A172 (cell line): ENCODE results near the gene ACBD6. TPM values are rescaled to one million over a fixed set of nuclear protein-coding genes. Genes with fewer than 3 reads are reported as not detected.
A peak's percentile ranks its signal among the peaks of the same experiment; 100 is the strongest.
"Not testable (repeated sequence)": the region's sequence is repeated elsewhere in the genome, so short reads cannot be mapped to it uniquely, and the experiment has no call there.

Source experiments
- DNase-seq: peaks from one replicate; pipeline ENCODE4 v3.0.0-alpha.2; 2015; ENCODE audit warnings: low spot score
- total RNA-seq: library from RNA; depleted of rRNA; stranded (reverse); fragments of >200 nt; shearing (Covaris generic); gene quantifications from 2 replicates; pipeline ENCODE4 v1.2.3, GENCODE V29; 2014

Gene ACBD6
- total RNA-seq, 1 experiment from 2014 or later = 140 TPM

GRCh38 chr1:180488661-180489060, 13.7 kb downstream of the ACBD6 start:
- DNase-seq = no peak

GRCh38 chr1:180486092-180486491, 16.3 kb downstream of the ACBD6 start:
- DNase-seq = no peak

- no peak for DNase-seq
Observed at GRCh38 chr1:180484490-180484889, 17.9 kb downstream of the ACBD6 start.

GRCh38 chr1:180482425-180483275, 19.7 kb downstream of the ACBD6 start:
- DNase-seq = peak; percentile 39

GRCh38 chr1:180470031-180470430, 32.3 kb downstream of the ACBD6 start:
- no peak for DNase-seq

GRCh38 chr1:180468311-180468710, 34.1 kb downstream of the ACBD6 start:
- no peak for DNase-seq

GRCh38 chr1:180462102-180462501, 40.3 kb downstream of the ACBD6 start:
- peak; percentile 17 for DNase-seq

GRCh38 chr1:180461682-180462081, 40.7 kb downstream of the ACBD6 start:
- DNase-seq = not testable (repeated sequence)

GRCh38 chr1:180458807-180459206, 43.6 kb downstream of the ACBD6 start:
- no peak for DNase-seq

- DNase-seq = no peak
Observed at GRCh38 chr1:180456191-180456590, 46.2 kb downstream of the ACBD6 start.

GRCh38 chr1:180451504-180451903, 50.9 kb downstream of the ACBD6 start:
- DNase-seq = no peak

GRCh38 chr1:180444522-180444921, 57.9 kb downstream of the ACBD6 start:
- DNase-seq = no peak

- DNase-seq = no peak
Observed at GRCh38 chr1:180440335-180440734, 62.0 kb downstream of the ACBD6 start.

- DNase-seq = no peak
Observed at GRCh38 chr1:180435566-180435965, 66.8 kb downstream of the ACBD6 start.

GRCh38 chr1:180433873-180434272, 68.5 kb downstream of the ACBD6 start:
- no peak for DNase-seq

- DNase-seq = no peak
Observed at GRCh38 chr1:180431683-180432082, 70.7 kb downstream of the ACBD6 start.

GRCh38 chr1:180428782-180429695, 73.3 kb downstream of the ACBD6 start:
- DNase-seq = no peak

GRCh38 chr1:180425952-180426351, 76.4 kb downstream of the ACBD6 start:
- no peak for DNase-seq

GRCh38 chr1:180424848-180425457, 77.4 kb downstream of the ACBD6 start:
- no peak for DNase-seq

- no peak for DNase-seq
Observed at GRCh38 chr1:180421614-180422013, 80.8 kb downstream of the ACBD6 start.

GRCh38 chr1:180421145-180421544, 81.2 kb downstream of the ACBD6 start:
- DNase-seq = not testable (repeated sequence)

- peak; percentile 39 for DNase-seq
Observed at GRCh38 chr1:180415985-180416633, 86.3 kb downstream of the ACBD6 start.
